Inflammatory macrophage (primary cell): ENCODE results near the gene HOXB6.
A peak's percentile ranks its signal among the peaks of the same experiment; 100 is the strongest.

Experiments used
- DNase-seq, 2 donors: peaks; one replicate each; pipeline ENCODE4 v3.0.0-alpha.2; 2020 to 2022

Gene HOXB6

DNA sequence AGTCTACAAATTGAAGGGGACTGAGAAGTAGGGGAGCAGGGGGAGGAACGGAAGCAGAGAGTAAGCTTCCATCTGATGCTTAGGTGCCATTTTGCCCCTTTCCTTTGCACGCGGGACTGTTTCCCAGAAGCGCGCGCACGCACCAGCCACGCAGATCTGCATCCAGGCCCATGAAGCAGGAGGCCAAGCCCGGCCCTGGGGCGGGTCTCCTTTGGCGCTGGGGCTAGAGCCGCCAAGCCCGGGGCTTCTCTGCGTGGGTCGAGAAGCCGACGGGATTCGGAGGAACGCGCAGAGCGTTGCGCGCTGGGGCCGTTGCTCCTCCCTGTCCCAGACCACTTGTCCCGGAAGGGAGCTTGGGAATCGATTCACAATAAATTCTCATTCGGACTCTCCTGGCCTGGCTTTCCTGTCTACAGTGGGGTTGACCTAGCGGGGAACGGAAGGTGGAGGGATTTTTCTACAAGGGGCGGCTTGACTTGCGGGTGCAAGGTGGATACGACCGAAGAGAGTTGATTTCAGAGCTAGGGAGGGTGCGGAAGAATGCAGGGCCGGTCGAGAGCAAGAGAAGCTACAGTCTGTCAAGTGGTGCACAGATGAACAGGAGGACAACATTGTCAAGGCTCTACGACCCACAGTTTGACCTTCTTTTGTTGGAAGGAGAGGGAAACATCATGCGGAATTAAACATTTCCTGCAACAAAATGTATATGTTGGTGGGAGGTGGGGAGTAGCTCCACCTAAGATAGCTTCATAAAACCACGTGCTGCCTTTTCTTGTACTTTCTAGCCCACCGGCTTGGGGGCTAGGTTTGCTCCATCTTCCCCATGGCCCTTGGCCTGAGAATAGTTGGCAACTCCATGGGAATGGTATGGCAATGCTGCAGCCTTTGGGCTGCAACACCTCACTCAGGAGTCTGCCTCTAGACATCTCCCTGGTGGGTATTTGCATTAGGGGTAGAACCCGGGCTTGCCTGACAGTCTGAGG is 16.9 kb upstream of the HOXB6 start:
- DNase-seq, result no peak

DNA sequence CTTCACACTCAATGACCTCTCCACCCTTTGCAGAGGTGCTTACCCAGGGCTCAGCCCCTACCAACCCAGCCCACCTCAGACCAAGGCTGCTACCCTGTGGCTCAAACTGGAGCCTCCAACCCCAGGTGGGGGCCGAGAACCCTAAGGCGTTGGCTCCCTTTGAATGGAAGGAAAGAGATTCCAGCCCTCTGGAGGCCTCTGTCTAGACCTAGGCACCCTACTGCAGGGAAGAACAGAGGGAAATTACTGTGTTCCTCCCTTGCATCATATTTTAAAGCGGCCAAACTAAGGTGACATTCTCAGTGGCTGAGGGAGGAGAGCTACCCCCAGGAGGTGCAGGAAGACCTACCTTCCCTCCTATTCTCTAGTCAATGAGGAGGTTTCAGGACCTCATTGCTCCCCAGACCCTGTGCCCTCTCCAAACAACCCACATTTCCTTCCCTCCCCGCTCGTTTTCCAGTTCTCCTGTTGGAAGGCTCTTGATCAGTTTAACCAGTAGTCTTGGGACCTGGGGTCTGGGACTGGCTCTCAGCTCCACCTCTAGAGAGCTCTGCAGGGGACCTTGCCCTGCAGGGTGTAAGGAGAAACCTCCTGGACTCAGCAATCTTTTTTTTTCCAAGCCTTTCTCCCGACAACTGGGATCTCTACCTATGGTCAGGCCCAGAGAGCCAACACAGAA is 15.8 kb upstream of the HOXB6 start:
- no peak for DNase-seq

DNA sequence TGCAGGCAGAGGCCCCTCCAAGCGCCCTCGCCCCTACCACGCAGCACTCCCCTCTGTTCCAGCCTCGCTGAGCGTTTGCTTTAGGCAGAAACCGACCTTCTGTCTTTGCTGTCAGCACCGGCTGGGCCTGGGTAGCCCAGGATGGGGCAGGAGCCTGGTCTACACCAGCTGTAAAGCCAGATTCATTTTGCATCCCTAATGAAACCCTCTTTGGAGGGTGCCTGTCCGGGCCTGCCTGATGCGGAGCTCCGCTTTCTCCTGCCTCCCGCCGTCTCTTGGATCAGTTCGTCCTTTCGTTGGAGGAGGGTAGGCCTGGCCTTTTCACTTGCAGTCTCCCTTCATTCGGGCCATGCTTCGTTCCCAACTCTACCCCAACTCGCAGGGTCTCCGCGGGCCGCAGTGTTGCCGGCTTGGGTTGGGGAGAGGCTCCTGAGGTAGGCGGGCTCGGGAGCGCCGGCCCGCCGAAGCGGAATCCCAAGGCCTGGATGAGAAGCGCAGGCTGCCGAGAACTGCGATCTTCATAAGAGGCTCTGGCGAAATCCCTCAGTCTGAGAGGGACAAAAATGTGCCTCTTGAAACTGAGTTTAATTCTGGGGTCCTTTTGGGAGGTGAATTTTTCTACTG is 15.2 kb upstream of the HOXB6 start:
- no peak for DNase-seq

DNA sequence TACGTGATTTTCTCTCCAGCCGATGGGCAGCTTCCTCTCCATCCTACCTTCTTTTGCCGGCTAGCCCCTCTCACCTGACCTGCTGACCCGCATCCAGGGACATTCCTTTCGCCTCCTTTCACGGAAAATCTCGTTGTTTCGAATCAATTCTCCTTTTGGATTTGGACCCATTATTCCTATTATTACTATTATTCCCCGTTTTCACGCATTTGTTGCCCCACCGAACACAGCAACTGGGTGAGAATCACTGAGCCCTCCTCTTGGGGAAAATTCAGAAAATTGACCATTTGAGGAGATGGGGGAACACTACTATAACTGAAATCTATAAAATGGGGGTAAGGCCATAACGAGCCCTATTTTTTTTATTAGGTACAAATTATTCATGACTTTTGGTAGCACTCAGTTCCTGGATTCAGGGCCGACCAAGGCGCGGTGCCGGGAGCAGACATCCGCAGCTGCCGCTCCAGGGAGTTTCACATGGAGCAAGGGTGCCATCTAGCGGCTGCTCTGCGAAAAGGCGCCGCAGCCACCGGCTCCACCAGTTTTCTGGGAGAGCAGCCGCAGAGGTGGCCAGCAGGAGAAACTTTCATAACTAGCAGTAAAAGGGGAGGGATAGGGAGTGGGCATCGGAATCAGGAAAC is 13.6 kb upstream of the HOXB6 start:
- DNase-seq, result peak; percentile 83 to 85

DNA sequence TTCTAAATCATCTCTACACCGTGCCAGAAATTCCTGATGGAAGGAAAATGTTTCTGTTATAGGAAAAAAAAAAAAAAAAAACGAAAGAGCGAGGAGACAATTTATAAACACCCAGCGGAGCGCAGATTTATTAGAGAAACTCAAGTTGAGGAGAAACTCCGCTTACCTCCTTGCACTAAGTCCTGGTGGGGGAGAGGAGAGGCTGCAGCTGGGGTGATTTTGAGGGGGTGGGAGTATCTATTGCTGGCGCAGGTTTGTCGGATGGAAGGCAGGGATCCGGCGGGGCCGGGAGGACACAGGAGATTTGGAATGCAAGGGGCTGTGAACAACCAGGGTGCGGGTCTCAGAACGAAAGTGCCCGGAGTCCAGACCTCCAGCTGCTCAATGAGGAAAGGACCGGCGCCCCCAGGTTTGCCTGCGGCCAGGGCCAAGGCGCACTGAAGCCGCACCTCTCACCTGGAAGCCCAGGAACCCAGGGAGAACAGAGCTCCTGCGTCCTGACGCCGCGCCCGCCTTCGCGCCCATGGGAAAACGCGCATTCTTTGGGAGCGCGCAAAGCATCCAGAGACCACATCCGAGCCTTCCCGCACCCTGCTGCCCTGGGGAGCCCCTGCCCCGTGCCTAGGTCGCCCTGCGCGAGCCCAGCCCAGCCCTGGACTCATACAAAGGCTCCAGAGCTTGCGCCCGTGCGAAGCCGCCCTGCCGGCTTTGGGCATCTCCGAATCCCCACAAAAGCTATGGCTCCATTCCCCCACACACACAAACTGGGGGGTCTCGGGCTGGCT is 12.9 kb upstream of the HOXB6 start:
- no peak for DNase-seq

DNA sequence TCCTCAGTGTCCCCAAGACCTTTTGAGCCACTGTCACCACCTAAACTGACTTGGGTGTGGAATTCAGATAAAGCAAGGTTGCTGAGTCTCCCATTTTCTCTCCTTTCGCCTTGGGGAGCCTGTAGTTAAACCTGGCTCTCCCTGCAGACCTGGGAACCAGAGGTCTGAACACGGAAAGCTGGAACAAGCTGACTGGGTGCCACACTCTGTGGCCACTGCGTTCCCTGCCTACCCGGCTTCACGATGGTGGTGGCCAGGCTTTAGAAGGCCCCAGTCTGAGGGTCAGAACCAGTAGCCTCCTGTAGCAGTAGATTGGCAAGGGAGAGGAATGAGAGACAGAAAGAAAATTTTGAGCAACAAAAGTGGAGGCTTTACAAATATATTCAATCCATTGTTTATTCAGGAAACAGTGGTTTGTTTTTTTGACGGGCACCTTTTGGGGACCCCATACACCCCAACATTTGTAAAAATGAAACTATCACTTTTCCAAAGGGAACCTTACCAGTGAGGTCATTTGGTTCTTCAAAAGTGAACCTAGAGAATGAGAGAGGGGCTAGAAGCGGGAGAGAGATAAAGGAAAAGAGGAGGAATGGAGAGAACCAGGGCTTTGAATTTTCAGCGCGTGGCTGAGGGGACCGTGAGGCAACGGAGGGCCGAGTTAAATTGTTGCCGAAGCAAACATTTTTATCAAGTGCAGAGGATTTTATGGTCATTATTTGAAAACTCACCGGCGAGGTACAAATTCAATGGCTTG is 12.1 kb upstream of the HOXB6 start:
- no peak for DNase-seq

DNA sequence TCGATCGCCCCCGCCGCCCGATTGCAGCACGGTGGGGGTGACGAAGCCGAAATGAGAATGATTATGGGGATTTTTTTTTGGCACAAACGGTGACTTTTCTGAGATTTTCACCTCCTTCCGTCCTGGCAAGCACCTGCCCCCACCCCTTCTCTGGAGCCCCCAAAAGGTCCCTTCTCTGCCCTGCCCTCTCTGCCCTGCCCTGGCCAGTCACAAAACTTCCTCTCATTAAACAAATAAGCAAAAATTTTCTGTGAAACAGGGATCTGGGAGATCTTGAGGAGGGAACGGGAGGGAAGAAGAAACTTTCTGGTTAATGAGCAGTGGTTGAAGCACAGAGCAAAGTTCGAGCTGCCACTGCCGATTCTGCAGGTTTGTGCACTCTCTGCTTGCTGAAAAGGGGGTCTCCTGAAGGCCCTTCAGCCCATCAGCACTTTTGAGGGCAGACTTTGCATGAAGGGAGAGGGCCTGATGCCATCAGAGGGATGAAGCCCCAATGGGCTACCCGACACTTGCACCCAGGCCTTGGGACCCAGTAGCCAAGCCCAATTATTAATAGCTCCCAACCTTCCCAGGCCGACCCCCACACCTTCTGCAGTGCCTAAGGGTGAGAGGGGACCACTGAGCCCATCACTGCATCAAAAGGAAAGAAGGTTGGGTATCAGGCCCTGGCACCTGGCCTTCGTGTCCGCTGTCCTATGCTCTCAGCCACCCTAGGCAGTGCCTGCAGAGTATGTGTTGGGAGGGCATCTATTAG is 11.4 kb upstream of the HOXB6 start:
- DNase-seq, result no peak

DNA sequence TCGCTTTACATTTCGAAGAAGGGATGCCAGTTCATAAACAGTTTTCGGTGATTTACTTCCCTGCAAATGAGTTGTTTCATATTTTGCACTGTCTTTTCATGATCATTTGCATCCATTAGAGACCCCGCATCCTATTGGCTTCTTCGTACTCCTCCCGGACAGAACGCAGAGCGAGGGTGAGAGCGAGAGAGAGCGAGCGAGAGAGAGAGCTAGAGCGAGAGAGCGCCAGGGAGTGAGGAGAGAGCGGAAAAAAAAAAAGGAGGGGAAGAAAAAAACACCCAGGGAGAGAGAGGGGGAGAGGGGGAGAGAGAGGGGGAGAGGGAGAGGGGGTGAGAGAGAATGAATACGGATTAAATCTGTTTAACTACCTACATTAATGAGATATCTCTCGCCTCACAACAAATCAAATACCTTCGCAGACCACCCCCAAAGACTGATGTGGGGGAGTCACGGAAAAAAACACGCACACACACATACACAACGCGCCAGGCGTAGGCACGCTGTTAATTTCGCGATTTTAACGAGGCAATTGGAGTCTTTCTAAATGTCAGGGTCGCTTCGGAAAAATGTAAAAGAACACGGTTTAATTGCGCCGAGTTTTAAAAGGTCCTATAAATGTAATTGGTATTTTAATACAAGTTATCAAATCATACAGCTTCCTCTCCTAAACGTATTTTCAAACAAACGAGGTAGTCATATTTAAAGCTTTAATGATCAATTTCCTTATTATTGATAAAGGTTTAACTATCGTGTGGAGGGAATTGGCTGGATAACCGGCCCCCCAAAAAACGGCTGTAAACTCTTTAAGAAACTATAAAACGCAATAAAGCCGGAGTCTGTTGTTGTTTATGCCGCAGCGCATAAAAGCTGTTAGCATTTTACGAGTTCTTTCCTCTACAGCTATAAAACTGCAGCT is 10.5 kb upstream of the HOXB6 start, which contains the start of gene HOXB8:
TSS of gene HOXB8 (minus strand) at position 246 of the 916 bp plus-strand sequence. CDS start 588 bp downstream, outside the sequence.
- DNase-seq, result no peak

DNA sequence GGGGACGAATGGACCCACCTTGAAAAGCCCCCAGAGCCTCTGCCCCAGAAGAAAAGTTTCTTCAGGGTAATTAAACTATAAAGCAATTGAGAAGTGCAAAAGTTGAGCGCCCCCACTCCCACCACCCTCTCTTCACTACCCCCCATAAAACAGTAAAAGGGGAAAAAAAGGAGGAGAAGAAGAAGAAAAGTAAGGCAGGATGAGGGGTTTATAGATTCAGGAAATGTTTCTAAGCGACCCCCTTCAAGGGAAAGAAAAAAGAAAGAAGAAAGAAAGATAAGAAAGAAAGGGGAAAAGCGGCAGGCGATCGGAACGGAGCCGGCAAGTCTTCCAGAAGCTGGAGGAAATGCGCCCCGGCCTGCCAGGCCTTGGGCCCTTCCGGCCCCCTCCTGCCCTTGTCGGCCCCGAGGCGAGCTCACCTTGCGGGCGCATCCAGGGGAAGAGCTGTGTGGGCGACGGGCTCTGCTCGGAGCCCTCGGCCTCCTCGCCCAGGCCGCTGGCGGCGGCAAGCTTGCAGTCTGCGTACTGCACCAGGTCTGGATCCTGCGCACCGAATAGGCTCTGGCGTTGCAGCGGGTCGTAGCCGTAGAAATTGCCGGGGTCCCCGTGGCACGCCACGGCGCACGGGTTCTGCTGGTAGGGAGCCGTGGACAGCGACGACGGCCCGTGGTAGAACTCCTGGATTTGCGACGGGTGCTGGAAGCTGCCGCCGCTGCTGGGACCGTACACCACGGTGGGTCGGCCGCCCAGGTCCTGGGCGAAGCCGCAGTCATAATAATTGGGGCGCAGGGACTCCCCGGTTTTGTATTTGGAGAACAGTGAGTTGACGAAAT is 9.3 kb upstream of the HOXB6 start:
- no peak for DNase-seq

DNA sequence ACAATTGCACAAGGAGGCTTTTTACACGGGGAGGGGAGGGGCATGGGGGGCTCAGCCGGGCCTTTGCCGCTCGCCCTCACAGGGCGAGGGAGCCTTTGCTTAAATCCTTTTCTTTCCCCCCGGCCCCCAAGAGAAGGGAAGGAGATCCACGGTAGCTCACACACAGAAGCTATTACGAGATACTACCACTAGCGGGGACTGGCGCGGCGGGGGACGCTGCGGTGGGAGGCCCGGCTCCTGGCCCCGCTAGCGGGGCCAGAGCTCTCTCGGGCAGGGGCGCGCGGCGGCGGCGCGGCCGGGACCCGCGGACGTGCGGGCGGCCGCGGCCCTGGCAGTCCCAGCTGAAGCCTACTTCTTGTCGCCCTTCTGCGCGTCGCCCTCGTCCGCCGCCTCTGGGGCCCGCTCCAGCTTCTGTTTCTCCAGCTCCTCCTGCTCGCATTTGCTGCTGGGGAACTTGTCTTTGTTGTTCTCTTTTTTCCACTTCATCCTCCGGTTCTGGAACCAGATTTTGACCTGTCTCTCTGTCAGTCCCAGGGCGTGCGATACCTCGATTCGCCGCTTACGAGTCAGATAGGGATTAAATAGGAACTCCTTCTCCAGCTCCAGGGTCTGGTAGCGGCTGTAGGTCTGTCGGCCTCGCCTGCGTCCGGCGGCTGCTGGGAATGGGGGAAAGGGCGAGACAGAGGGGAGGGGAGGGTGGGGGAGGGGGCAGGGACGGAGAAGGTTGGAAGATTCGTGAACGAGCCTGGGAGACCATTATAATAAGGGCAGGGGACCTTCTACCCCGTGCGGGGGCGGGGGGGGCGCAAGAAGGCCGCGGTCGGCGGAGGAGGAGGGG is 8.3 kb upstream of the HOXB6 start:
- DNase-seq, result peak; percentile 30 to 37

DNA sequence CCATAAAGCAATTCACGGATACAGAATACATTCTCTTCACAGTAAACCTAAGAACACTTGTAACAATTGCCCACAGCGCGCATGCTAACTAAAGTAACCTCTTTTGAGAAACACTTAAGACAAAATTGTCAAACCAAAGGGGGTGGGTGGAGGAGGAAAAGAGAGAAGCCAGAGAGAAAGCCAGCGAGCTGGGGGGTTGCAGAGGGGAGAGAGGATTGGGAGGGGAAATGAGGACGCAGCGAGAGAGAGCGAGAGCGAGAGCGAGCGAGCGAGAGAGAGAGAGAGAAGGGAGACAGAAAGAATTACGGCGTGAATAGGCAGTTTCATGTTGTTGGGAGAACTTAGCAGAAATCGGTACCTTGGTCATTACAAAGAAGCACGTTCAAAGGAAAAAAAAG is 7.7 kb upstream of the HOXB6 start:
- no peak for DNase-seq

DNA sequence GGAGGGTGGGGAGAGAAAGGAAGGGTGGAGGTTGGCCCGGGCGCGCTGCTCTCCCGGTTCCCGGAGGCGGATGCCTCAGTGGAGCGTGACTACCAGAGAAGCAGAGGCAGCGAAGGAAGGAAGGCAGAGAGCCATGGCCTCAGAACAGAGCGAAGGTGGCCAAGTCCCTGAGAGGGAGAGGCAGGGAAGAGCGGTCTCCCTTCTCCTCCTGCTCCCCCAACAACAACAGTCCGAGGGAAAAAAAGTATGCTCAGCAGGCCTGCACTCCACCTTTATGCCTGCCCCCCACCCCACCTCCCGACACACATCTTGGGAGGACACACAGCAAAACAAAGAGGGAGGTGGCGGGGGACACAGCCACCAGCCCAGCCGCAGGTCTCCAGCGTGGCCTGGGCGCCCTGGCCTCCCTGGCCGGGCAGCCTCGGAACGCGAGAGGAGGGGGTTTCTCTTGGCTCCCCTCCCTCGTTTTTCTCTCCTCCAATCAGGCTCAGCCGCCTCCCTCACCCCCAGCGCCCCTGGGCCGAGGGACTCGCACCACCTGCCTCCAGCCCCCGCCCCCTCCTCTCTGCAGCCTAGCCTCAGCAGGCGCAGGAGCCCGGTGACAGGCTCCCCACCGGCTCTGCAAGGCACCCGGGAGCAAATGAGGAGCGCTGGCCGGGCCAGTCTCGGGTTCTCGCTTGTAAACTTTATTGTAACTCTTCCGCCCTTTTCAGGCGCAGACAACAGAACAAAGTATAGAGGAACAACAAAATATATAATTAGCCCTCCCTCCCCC is 7.1 kb upstream of the HOXB6 start:
- DNase-seq, result no peak

DNA sequence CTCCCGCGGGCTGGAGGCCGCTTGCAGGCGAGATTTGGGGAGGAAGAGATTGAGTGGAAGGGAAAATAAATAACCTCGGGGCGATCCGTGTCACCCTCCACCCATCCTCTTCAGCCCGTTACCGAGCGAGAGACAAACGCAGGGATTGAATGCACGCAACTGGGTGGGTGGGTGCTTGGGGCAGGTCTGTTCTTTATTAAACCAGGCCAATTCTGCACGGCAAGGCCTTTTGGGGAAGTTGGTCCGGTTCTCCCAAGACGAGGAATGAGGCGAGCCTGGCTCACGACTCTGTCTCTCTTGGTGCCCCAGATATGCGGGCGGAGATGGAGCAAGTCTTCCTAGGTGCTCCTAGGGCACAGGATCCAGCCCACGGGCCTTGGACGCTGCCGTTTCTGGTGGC is 6.4 kb upstream of the HOXB6 start:
- peak in 1 of 2 donors; percentile 25 for DNase-seq

DNA sequence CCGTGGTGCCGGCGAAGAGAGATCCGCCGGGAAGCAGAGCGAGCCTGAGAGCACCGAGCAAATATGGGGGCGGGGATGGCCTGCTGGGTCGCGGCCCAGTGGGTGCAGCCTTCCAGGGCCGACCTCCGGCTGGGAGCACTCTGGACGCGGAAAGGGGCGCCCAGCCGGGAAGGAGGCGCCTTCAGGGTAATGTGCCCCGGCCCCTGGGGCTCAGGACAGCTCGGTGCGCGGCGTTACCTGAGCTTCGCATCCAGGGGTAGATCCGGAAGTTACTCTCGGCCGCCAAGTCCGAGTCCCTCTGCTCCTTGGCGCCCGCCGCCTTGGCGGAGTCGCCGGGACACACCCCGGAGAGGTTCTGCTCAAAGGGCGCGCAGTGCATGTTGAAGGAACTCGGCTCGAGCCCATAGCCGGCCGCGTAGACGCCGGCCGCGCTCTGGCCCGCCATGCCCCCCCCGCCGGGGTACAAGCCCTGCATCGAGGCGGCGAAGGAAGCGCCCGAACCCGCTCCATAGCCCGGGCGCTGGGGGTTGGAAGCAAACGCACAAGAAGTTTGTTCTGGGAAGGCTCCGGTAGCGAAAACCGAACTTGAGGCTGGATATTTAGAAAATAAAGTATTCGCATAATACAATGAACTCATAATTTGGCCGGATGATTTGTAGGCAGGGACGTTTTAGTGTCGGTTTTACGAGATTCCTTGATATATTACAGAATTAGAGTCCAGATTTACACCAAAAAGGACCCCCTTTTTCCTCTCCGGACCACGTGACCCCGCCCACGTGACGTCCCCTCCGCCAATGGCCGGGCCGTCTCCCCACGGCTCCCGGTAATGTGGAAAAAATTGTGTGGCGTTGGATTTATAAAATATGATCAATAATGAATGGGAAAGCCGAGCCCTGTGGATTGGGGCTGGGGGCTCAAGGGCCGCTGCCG is 5.8 kb upstream of the HOXB6 start, which contains the start of gene HOXB7:
TSS of gene HOXB7 (minus strand) at position 736 of the 930 bp plus-strand sequence. CDS start at position 637, 99 bp downstream.
- peak; percentile 23 for DNase-seq

DNA sequence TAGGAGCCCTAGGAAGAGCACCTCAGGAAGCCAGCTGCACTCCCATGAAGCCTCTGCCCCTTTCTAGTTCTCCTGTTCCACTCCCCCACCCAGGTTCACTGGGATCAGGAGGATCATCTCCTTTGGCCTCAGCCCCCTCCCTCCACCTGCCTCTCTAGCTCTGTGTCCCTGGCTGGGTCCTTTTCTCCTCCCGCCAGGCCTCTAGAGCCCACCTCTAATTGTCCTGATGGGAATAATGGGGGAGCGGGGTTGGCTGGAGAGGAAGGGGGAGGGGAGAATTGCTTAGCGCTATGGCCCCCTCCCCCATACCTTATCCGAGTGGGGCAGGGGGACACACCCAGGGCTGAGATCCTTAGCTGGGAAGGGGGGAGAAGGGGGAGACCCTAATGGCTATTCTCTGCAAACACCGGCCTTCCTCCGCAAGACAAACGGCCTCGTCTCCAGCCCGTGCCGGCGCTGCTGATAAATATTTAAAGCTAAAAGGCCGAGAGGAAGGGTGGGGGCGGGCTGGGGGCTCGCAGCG is 5.0 kb upstream of the HOXB6 start:
- DNase-seq, result no peak
